ENCODE results near the gene SLC10A1.

- no peak for TF ChIP-seq POLR2A (IDR thresholded peaks at IDR 0.05)
- TF ChIP-seq, protein P1, sequence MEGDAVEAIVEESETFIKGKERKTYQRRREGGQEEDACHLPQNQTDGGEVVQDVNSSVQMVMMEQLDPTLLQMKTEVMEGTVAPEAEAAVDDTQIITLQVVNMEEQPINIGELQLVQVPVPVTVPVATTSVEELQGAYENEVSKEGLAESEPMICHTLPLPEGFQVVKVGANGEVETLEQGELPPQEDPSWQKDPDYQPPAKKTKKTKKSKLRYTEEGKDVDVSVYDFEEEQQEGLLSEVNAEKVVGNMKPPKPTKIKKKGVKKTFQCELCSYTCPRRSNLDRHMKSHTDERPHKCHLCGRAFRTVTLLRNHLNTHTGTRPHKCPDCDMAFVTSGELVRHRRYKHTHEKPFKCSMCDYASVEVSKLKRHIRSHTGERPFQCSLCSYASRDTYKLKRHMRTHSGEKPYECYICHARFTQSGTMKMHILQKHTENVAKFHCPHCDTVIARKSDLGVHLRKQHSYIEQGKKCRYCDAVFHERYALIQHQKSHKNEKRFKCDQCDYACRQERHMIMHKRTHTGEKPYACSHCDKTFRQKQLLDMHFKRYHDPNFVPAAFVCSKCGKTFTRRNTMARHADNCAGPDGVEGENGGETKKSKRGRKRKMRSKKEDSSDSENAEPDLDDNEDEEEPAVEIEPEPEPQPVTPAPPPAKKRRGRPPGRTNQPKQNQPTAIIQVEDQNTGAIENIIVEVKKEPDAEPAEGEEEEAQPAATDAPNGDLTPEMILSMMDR (IDR thresholded peaks at IDR 0.05) = no peak
These were observed 31.8 kb upstream of the SLC10A1 start for GRCh38 chr14:69828879-69829278.
